SK-N-DZ (cell line): Measurements from ENCODE around the gene MCOLN1.
A peak's percentile ranks its signal among the peaks of the same experiment; 100 is the strongest.

Experiments
- DNase-seq: peaks from one replicate; pipeline ENCODE4 v3.0.0-alpha.2; 2015; ENCODE audit warnings: low spot score

MCOLN1 gene

DNA sequence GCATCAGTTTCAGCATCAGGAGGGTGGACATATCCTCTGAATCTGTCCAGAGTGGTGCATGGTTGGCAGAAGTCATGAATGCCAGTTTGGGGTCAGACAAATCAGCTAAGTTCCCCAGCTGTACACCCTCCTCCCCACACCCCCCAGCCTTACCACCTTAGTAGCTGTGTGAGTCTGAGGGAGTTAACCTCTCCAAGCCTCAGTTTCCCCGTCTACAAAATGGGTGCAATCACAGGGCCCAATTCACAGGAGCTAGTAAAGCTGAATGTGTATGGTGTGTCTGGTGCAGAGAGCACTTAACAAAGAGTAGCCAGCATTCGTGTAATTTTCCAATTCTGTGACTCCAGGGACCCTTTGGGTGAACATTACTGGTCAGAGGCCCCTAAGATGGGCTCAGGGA lies 19.9 kb upstream of the MCOLN1 start:
- no peak for DNase-seq

GRCh38 chr19:7504684-7505083 lies 17.7 kb upstream of the MCOLN1 start:
- no peak for DNase-seq

DNA sequence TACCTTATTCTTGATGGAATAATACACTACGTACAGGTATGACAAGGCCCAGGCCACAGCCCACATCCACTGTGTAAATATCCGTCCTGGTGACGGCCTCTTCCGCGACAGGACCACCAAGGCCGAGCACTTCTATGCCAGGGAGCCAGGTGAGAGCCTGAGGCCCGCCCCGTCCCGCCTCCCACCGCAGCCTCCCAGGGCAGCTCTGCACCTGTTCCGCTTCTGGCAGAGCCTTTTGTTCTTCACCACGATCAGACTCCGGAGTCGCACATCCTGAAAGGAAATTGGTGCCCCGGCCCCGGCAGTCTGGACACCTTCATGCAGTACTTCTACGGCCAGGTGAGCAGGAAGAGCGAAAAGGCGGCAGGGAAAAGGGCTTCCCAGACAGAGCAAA lies 17.1 kb upstream of the MCOLN1 start:
- DNase-seq: no peak

DNA sequence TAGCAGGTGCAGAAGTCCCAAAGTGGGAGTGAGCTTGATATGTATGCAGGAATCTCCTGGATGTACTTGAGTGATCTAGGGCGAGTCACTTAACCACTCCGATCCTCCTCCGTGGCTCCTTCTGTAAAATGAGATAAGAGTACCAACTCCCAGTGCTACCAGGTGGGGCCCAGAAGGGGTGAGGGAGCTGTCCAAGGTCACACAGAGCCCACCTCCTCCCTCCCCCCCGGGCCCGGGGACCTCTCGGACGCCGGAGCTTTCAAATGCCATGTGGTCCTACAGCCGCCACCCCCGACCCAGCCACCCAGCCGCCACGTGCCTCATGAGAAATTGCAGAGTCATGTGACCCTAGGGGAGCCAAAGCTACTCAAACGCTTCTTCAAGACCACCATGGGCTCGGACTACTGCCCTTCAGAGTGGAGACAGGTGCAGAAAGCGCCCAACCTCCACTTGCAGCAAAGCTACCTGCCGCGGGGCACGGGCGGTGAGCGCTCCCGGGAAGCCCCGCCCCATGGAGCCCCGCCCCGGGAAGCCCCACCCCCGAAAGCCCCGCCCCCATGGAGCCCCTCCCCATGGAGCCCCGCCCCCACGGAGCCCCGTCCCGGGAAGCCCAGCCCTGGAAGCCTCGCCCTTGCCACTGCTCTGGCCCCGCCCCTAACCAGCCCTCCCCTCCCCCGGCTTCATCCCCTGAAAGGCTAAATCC lies 16.6 kb upstream of the MCOLN1 start:
- no peak for DNase-seq

GRCh38 chr19:7506385-7507328 lies 15.8 kb upstream of the MCOLN1 start:
- peak; percentile 85 for DNase-seq

DNA sequence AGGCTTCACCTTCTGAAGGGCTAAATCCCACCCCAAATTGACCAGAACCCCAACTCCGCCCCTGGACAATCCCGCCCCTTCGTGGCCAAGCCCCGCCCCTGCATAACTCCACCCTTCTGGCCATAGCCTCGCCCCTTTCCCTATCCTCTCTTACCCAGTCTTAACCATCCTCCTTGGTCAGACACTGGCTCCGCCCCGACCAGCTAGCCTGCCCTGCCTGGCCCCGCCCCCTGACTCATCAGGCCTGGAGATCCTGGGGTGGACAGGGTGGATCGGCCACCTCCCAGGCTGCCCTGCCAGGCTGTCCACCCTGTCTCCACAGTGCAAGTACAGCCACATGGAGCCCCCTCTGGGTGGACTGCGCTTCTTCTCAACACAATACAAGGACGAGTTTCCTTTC lies 14.5 kb upstream of the MCOLN1 start:
- peak; percentile 70 for DNase-seq

DNA sequence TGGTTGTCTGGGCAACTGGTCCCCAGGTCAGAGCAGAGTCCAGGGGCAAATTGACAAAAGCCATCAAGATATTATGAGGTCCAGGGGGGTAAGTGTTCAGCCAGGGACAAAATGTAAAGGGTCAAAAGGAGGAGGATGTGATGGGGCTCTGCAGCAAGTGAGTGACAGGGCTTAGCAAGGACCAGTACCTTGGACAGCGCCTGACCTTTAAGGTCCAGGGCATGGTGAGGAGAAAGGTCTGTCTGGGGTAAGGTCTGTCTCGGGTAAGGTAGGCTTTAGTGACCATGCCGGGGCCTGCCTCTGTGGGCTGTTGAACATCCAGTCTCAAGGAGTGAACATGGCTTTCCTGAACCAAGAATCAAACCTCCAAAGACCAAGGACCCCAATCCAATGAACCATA lies 12.8 kb upstream of the MCOLN1 start:
- no peak for DNase-seq

GRCh38 chr19:7512400-7512851 lies 10.0 kb upstream of the MCOLN1 start:
- no peak for DNase-seq

DNA sequence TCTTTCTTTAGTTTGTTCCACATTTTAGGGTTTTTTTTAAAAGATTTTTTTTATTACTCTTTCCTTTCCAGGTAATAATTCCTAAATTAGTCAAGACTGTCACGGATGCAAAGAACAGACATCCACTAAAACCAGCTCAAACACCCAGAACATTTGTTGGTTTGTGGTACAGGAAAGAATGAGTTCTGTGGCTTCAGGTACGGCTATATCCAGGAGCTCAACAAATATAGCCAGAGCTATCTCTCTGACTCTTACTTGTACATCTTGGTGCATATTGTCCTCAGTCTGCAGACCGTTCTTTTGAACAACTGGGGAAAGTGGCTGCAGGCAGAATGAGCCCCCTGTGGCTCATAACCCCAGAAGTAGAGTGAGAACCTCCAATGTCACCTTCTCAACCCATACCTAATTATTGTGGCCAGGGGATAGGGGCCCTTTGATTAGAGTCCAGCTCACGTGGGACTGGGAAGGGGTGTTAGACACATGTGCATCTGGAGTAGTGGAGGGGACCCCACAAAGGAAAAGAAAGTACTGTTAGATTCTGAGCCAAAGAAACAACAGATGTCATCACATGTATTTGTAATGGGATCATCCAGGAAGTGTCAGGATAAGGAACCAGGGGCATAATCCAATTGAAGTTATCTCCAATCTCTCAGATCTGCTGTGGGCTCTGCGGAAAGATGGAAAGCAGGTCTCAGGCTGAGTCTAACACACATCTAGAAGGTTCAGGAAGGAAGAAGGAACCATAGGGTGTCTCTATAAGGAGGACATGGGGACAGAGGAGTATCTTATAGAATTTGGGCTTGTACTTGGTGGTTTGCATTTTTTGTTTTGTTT lies 8.4 kb upstream of the MCOLN1 start:
- DNase-seq: peak; percentile 85

GRCh38 chr19:7515110-7515644 lies 7.2 kb upstream of the MCOLN1 start:
- DNase-seq: no peak

DNA sequence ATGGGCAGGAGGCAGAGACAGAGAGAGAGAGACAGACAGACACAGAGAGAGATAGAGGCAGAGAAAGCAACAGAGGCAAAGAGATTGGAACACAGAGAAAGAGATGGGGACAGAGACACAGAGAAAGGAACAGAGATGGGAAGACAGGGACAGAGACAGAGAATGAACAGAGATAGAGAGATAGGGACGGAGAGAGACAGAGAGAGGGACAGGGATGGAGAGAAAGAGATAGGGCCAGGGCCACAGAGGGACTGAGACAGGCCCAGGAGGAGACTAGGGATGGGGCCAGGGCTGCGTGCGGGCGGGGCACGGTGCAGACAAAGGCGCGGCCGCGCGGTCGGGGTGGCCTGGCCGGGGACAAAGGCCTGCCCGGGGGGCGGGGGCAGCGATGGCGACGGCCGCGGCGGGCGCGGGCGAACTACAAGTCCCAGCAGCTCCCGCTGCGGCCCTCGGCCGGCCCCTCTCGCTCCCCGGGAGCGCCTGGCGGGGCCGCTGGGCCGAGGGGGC lies 6.7 kb upstream of the MCOLN1 start, which contains the start of gene ZNF358:
Gene ZNF358, plus strand, starts transcription at position 459 of the 507 bp plus-strand sequence. CDS start 3,140 bp downstream, outside the sequence.
- DNase-seq: peak; percentile 78

- DNase-seq: no peak
Measured at GRCh38 chr19:7516333-7516732, 6.1 kb upstream of the MCOLN1 start.

DNA sequence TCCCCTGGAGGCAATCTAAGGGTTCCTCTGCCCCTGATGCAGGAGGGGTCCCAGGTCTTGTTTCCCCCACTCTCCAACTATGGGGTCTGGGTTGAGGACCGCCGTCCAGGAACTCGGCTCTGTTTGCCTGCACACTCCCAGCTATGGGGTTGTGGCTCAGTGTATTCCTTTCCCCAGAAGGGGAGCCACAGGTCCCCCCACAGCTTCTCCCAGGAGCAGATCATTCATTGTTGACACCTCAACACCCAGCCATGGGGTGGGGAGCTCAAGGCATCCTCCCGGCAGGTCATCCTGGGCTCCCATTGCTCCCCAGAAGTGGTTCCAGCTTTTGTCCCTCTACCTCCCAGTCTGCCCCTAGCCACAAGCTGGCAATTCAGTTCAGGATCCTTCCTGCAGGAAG lies 5.5 kb upstream of the MCOLN1 start:
- no peak for DNase-seq

GRCh38 chr19:7519361-7520130 lies 2.9 kb upstream of the MCOLN1 start:
- no peak for DNase-seq

DNA sequence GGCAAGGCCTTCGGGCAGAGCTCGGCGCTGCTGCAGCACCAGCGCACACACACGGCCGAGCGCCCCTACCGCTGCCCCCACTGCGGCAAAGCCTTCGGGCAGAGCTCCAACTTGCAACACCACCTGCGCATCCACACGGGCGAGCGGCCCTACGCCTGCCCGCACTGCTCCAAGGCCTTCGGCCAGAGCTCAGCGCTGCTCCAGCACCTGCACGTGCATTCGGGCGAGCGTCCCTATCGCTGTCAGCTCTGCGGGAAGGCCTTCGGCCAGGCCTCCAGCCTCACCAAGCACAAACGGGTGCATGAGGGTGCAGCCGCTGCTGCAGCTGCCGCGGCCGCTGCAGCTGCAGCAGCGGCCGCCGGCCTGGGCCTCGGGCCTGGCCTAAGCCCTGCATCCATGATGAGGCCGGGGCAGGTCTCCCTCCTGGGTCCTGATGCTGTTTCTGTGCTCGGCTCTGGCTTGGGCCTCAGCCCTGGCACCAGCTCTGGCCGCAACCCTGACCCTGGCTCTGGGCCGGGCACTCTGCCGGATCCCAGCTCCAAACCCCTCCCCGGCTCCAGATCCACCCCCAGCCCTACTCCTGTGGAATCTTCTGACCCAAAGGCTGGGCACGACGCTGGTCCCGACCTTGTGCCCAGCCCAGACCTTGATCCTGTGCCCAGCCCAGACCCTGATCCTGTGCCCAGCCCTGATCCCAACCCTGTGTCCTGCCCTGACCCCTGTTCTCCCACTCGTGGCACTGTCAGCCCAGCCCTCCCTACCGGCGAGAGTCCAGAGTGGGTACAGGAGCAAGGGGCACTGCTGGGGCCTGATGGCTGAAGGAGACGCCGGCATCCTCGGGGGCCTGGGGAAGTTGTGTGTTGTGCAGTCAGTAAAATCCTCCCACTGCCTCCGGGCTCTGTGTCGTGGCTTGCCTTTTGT lies 2.0 kb upstream of the MCOLN1 start:
- DNase-seq: no peak

DNA sequence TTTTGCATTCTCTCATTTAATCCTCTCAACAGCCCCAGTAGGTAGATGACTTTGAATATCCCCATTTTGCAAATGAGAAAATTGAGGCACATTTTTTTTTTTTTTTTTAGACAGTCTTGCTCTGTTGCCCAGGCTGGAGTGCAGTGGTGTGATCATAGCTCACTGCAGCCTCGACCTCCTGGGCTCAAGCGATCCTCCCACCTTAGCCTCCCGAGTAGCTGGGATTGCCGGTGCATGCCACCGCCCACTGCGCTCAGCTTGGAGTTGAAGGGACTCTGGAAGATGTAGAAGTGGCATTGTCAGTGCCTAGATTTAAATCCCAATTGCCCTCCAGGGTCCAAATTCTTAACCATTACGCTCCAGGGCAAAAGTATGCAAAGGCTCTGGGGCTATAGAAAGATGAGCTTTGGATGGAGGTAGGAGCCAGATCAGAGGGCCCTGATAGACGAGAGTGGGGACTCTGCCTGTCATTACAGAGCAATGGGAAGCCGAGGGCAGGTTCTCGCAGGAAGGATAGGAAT lies 813 bp upstream of the MCOLN1 start:
- DNase-seq: no peak

- DNase-seq: no peak
Measured at GRCh38 chr19:7522923-7523667, 671 bp downstream of the MCOLN1 start.

DNA sequence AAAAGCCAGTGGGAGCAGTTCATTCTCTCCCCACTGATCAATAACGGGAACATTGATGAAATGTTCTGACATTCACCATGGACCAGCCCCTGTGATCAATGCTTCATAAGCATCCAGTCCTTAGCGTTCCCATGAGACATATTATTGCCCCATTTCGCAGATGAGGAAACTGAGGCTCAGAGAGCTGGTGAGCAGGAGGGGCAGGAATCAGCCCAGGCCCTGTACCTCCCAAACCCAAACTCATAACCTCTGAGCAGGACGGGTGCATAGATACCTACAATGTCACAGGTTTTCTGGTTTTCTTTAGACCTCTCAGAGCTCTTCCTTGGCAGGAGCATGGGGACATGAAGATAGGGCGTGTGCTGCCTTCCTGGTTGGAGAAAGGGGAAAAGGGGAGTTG lies 2.1 kb downstream of the MCOLN1 start:
- no peak for DNase-seq
